ENCODE measurements around the gene TBC1D5. TPM values are rescaled to one million over a fixed set of nuclear protein-coding genes. Genes with fewer than 3 reads are reported as not detected.

Gene TBC1D5
- total RNA-seq, 2 donors from 2014 or later, result 54.8 to 55.9 TPM

DNA sequence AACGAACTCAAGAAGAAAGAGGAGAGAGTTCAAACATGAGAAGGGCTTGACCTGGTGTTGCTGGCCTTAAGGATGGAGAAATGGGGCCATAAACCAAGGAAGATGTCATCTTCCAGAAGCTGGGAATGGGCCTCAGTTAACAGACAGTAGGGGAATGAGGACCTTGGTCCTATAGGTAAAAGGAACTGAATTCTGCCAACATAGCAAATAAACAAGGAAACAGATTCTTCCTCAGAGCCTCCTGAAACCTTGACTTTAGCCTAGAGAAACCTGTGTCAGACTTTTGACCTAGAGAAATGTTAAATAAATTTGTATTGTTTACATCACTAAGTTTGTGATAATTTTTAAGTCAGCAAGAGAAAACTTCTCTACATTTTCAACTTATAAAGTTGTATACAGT lies 520.9 kb downstream of the TBC1D5 start:
- Mint-ChIP-seq H3K9me3 (peaks cover 5 to 7% of the 10 kb centered on the region in 2 donors), H3K27ac (no peak overlapping the region), H3K36me3 (peaks cover 19 to 24% of the 10 kb centered on the region in 2 donors)
- ATAC-seq (no peak), DNase-seq (ENCODE audit: low spot score in 2 of 2) (no peak)

DNA sequence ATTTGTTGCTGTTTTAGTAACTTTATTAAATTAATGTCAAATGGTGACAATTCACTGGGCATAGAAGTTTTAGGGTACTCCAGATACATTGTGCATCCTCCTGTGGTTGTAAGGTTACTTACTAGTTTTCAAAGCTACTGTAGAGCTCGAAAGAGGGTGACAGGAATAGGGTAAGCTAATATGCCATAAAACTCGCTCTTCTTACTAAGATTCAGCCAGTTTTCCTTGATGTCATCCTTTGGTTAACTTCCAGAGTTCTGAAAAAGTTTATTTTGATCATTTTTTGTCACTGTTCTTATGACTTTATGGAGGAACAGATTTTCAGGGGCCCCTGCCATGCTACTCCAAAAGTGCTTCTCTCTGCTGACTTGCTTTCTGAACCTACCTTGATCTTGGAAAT lies 522.8 kb downstream of the TBC1D5 start:
- DNase-seq (ENCODE audit: low spot score in 2 of 2), result no peak
- no peak overlapping the region for H3K27ac Mint-ChIP-seq

DNA sequence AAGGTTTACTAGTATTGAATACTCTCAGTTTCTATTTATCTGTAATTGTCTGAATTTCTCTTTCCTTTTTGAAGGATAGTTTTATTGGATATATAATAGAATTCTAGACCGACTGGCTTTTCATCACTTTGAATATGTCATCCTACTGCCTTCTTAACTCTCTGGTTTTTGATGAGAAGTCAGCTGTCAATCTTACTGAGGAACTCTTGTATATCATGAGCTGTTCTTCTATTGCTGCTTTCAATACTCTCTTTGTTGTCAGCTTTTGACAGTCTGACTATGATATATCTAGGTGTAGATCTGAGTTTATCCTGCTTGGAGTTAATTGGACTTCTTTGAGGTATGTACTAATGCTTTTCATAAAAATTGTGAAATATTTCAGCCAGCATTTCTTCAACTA lies 523.8 kb downstream of the TBC1D5 start:
- Mint-ChIP-seq H3K27ac (no peak overlapping the region), H3K9me3 (peaks cover 5 to 7% of the 10 kb centered on the region in 2 donors), H3K36me3 (peaks cover 19 to 24% of the 10 kb centered on the region in 2 donors)
- DNase-seq (ENCODE audit: low spot score in 2 of 2) (no peak), ATAC-seq (no peak)

More for the DNA sequence above, 522.8 kb downstream of the TBC1D5 start:
- Mint-ChIP-seq H3K36me3 (peaks cover 19 to 24% of the 10 kb centered on the region in 2 donors), H3K9me3 (peaks cover 5 to 7% of the 10 kb centered on the region in 2 donors)
- ATAC-seq, result no peak

DNA sequence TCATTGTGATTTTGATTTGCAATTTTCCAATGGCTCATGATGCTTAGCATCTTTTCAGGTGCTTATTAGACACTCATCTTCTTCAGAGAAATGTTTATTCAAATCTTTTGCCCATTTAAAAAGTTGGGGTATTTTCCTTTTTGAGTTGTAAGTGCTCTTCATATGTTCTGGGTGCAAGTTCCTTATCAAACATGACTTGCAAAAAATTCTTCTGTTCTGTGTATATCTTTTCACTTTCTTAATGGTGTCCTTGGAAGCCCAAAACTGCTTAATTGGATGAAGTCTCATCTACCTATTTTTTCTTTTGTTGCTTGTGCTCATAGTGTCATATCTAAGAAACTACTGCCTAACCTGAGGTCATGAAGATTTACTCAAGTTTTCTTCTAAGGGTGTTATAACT lies 524.8 kb downstream of the TBC1D5 start:
- Mint-ChIP-seq H3K27ac (no peak overlapping the region), H3K9me3 (peaks cover 5 to 7% of the 10 kb centered on the region in 2 donors), H3K36me3 (peaks cover 17 to 22% of the 10 kb centered on the region in 2 donors)
- DNase-seq (ENCODE audit: low spot score in 2 of 2) (no peak), ATAC-seq (no peak)

DNA sequence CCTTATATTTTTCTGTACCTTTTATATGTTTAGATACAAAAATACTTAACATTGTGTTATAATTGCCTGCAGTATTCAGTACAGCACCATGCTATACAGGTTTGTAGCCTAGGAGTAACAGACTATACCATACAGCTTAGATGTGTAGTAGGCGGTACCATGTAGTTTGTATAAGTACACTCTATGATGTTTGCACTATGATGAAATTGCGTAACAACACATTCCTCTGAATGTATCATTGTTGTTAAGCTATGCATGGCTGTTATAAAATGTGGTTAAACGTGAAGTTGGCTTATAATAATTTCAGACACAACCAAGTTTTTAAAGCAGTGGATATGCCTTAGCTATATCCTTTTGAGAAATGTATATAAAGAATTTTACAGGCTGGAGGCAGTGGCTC lies 529.3 kb downstream of the TBC1D5 start:
- Mint-ChIP-seq H3K36me3 (peaks cover 0 to 10% of the 10 kb centered on the region in 2 donors), H3K27ac (no peak overlapping the region), H3K9me3 (no peaks in the 10 kb centered on the region)
- DNase-seq (ENCODE audit: low spot score in 2 of 2) (no peak), ATAC-seq (no peak)

DNA sequence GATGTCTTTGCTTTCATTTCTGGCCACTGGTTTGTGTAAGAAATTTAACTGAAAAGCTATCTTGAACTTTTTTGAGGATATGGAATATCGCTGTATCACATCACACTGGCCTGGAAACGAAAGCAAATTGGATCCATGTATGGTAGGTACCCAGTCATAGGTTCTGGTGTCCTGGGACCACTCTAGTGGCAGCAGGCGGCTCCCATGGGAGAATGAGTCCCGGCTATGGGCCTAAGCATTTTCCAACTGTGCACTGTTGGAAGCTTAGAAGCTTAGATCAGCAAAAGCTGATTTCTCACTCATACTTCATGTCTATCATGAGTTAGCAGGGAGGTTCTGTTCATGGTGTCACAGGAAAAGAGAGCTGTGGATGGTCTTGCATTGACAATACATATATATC lies 534.5 kb downstream of the TBC1D5 start:
- no peak overlapping the region for H3K27ac Mint-ChIP-seq
- DNase-seq (ENCODE audit: low spot score in 2 of 2), result no peak
- H3K9me3 Mint-ChIP-seq, result peaks cover 10 to 15% of the 10 kb centered on the region in 2 donors
- peaks cover 16 to 23% of the 10 kb centered on the region in 2 donors for H3K36me3 Mint-ChIP-seq
- no peak for ATAC-seq

DNA sequence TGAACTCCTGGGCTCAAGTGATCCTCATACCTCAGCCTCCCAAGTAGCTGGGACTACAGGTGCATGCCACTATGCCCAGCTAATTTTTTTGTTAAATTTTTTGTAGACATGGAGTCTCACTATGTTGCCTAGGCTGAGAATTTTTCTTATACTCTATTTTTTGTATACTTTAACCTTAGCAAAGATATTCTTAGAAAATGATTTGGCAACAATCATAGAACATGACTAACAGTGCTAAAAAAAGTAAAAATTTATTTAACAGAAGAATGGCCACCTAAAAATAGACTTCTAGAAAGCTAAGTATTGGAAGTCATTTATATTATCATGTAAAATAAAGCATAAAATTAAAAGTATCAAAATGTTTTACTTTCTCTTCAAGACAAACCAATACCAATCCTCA lies 535.4 kb downstream of the TBC1D5 start:
- H3K27ac Mint-ChIP-seq, result no peak overlapping the region
- ATAC-seq (no peak), DNase-seq (ENCODE audit: low spot score in 2 of 2) (no peak)
- H3K36me3 Mint-ChIP-seq, result peaks cover 24 to 31% of the 10 kb centered on the region in 2 donors
- peaks cover 17 to 21% of the 10 kb centered on the region in 2 donors for H3K9me3 Mint-ChIP-seq

DNA sequence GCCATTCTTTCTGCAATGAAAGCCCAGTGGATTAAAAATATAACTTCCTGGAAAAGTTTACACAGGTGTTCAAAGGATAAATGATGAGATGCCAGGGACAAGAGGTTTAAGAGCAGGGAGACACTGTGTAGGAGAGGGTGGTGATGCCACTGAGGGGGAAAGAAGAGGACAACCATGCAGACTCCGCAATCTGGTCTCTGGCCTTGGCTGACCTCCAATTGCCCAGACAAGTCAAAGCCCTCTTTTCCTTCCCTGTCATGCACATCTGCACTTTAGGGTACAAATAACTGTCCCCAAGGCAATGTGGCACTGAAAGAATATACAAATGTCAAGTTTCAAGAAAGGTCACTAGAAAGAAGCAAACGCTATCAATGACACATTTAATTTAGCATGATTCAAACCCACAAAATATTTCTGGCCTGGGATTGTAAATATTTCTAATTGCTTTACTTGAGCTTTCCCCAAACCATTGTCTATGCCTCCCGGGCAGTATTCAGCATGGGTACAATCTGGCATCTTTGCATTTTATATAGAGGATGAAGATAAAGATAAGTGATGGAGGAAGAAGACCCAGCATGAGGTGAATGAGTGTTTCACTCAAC lies 538.3 kb downstream of the TBC1D5 start:
- DNase-seq (ENCODE audit: low spot score in 2 of 2) (no peak), ATAC-seq (no peak)
- H3K36me3 Mint-ChIP-seq, result peaks cover 28 to 36% of the 10 kb centered on the region in 2 donors
- peak overlapping the region in 1 of 2 donors; percentile 78 for H3K27ac Mint-ChIP-seq
- H3K9me3 Mint-ChIP-seq, result peaks cover 22 to 27% of the 10 kb centered on the region in 2 donors

DNA sequence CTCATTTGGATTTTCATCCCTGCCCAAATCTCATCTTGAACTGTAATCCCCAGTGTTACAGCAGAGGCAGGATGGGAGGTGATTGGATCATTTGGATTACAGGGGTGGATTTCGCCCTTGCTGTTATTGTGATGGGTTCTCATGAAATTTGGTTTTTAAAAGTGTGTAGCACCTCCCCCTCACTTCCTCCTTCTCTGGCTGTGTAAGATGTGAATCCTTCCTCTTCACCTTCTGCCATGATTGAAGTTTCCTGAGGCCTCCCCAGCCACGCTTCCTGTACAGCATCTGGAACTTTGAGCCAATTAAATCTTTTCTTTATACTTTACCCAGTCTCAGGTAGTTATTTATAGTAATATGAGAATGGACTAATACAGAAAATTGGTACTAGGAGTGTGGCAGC lies 540.9 kb downstream of the TBC1D5 start:
- peak overlapping the region in 1 of 2 donors; percentile 79 for H3K27ac Mint-ChIP-seq
- no peak for DNase-seq (ENCODE audit: low spot score in 2 of 2)
- H3K36me3 Mint-ChIP-seq, result peaks cover 28 to 36% of the 10 kb centered on the region in 2 donors
- no peak for ATAC-seq
- peaks cover 22 to 27% of the 10 kb centered on the region in 2 donors for H3K9me3 Mint-ChIP-seq

DNA sequence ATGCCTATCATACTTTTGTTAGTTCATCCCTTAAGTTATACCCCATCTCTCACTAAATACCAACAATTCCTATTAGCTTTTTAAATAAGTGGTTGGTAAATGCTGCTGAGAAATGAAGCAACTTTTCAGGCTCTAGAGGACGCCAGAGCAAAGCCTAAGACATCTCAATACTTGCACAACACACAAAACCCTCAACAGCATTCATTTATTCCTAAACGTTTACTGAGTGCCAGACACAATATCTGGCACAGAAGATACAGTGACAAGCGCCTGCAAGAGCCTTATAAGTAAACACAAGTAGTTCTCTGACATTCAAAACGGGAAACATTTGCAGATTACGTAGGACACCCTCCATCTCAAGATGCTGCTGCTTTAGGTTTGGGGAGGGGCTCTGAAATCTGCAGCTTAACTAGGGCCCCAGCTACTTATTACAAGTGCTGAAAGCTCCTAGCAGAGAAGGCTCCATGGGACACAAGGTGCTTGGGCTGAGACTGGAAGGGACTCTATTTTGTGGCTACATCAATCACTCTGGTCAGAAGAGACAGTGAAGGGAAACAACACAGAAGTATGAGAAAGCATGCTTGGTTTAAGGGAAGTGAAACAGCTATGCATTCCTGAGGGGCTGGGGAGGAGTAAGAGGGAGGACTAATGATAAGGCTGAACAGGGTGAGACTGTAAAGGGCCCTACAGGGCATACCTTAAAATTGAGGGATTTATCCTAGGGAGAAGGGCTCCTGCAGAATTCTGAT lies 546.4 kb downstream of the TBC1D5 start:
- no peak for ATAC-seq
- Mint-ChIP-seq H3K36me3 (peaks cover 0 to 2% of the 10 kb centered on the region in 2 donors), H3K9me3 (no peaks in the 10 kb centered on the region), H3K27ac (no peak overlapping the region)
- DNase-seq (ENCODE audit: low spot score in 2 of 2), result no peak

DNA sequence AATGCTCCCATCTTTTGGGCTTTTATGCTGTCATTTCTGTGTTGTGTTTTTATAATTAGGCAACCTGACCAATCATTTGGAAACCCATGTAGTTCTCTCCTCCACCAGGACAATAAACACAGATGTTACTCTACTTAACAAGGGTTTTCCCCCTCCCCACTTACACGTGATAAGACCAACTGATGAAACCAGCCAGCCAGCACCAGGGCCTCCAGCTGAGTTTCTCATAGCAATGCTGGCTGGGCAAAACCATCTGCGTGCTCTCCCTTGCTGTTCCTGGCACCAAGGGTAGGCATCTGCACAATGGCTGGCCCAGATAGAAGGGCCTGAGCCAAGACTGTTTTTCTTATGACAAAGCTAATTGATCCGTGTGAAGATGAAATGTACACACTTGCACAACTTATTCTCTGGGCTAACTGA lies 547.2 kb downstream of the TBC1D5 start:
- DNase-seq (ENCODE audit: low spot score in 2 of 2), result no peak
- no peaks in the 10 kb centered on the region for H3K9me3 Mint-ChIP-seq
- H3K27ac Mint-ChIP-seq, result peak overlapping the region in 1 of 2 donors; percentile 4
- no peaks in the 10 kb centered on the region for H3K36me3 Mint-ChIP-seq
- peak; percentile 51 to 90 for ATAC-seq

DNA sequence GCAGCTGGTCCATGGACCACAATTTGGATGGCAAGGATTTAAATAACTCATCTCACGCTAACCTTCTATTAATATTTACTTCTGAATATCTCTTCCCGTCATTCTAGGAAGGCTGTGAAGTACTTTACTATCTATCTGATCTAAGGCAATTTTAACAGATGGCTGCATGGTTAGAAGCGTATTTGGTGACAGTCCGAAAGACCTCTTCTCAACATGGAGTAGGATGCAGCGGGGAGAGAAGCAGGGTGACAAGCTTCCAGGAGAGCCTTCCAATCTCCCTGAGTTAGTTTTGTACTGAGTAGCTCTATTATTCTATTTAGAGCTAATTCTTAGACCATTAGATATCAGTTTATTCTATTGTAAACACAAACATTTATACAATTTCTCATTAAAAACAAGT lies 548.3 kb downstream of the TBC1D5 start:
- no peak for ATAC-seq
- no peak for DNase-seq (ENCODE audit: low spot score in 2 of 2)
- Mint-ChIP-seq H3K27ac (no peak overlapping the region), H3K9me3 (no peaks in the 10 kb centered on the region), H3K36me3 (no peaks in the 10 kb centered on the region)

DNA sequence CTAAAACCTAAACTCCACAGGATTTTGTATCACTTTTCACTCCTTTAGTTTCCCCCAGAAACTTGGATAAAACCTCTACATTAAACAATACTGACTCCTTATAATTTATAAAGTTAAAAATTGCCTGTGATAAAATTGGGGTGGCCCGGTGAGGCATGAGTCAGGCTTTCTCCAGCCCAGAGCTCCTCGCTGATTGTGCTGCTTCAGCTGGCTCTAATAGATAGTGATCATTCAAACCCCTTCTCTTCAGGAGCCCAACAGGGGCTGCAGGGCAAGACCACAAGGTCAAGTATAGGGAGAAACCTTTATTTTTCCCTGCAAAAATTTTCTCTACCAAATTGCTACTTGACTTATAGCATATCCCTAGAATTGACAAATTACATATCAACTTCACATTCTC lies 549.4 kb downstream of the TBC1D5 start:
- DNase-seq (ENCODE audit: low spot score in 2 of 2) (no peak), ATAC-seq (no peak)
- H3K36me3 Mint-ChIP-seq, result no peaks in the 10 kb centered on the region
- no peaks in the 10 kb centered on the region for H3K9me3 Mint-ChIP-seq
- H3K27ac Mint-ChIP-seq, result no peak overlapping the region

DNA sequence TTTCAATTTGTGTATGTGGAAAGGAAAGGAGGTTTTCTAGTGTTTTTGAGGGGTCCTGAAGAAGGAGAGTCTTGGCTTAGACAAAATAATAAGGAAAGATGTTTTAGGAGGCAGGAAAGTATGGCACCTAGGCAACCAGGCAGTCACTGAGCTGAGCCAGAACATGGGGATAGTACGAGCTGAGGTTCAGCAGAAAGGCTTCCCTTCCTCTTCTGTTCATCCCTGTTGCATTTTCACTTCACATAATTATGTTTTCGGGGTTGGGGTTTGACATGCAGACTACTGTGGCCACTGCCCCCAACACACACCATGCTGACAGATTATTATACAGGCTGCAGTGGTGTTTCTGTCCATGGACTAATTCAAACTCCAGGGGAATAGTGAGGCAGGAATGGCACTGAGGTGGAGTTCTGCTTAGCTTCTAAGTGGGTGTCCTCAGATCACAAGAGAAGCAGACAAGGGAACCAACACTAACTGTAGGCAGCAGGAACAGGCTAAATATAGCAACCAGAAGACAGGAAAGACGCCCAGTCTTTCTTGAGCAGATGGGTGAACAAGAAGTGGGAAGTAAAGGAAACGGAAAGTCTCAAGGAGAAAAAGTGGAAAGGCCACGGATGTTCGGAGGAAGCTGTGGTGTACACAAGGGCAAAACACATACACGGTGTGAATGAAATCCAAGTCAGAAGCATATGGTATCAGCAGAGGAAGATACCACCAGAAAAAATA lies 551.9 kb downstream of the TBC1D5 start:
- ATAC-seq, result no peak
- no peak for DNase-seq (ENCODE audit: low spot score in 2 of 2)
- peak overlapping the region in 1 of 2 donors; percentile 15 for H3K27ac Mint-ChIP-seq

DNA sequence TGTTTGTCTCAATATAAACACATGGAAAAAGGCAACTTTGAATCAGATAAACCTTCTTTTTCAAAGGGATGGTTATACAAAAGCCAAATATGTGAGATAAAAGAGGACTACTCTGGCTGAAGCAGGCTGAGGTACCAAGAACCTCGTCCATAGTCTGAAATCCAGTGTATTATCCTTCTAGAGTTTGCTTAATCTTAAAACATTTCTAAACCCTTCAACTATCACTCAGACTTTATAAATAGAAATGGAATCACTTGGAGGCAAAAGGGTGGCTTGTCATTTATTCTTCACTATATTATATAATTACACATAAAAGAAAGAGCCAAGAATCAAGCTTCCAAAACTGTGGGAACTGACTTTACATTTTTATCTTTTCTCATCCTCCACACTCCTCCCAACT lies 554.1 kb downstream of the TBC1D5 start:
- H3K9me3 Mint-ChIP-seq, result no peaks in the 10 kb centered on the region
- peaks cover 7 to 13% of the 10 kb centered on the region in 2 donors for H3K36me3 Mint-ChIP-seq
- no peak overlapping the region for H3K27ac Mint-ChIP-seq
- DNase-seq (ENCODE audit: low spot score in 2 of 2) (no peak), ATAC-seq (no peak)

More for the DNA sequence above, 551.9 kb downstream of the TBC1D5 start:
- Mint-ChIP-seq H3K9me3 (no peaks in the 10 kb centered on the region), H3K36me3 (no peaks in the 10 kb centered on the region)

DNA sequence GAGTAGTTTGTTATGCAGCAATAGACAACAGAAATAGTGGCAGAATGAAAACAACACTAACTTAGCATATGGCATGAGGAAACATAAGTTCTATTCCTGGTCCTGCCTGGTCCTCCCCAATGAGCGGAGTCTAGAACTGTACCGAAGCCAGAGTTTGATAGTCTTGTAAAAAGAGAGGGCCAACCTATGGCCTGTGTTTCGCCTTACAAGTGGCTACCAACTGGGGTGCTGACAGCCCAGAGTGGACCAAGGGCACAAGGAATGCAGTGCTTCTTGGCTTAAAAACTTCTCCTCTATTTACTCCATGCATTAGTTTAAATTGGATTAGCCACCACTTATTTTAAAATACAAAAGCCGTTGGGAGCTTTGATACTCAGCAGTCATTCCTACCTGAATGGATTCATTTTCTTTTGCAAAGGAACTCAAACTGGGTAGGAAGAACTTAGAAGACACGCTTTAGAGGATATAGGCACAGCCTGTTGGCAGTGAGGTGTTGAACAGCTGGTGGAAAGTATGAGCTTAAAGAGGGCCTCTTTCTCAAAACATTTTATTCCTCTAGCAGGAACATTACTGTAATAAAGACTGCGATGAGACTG lies 554.7 kb downstream of the TBC1D5 start:
- Mint-ChIP-seq H3K27ac (no peak overlapping the region), H3K36me3 (peaks cover 13 to 16% of the 10 kb centered on the region in 2 donors), H3K9me3 (no peaks in the 10 kb centered on the region)
- DNase-seq (ENCODE audit: low spot score in 2 of 2) (no peak), ATAC-seq (no peak)
